ENCODE measurements around the gene DUSP2. TPM values are rescaled to one million over a fixed set of nuclear protein-coding genes. Genes with fewer than 3 reads are reported as not detected.
"Not testable (repeated sequence)": the region's sequence is repeated elsewhere in the genome, so short reads cannot be mapped to it uniquely, and the experiment has no call there.

Gene DUSP2
- total RNA-seq, 2 donors from 2014 or later, result 3.5 to 3.8 TPM

DNA sequence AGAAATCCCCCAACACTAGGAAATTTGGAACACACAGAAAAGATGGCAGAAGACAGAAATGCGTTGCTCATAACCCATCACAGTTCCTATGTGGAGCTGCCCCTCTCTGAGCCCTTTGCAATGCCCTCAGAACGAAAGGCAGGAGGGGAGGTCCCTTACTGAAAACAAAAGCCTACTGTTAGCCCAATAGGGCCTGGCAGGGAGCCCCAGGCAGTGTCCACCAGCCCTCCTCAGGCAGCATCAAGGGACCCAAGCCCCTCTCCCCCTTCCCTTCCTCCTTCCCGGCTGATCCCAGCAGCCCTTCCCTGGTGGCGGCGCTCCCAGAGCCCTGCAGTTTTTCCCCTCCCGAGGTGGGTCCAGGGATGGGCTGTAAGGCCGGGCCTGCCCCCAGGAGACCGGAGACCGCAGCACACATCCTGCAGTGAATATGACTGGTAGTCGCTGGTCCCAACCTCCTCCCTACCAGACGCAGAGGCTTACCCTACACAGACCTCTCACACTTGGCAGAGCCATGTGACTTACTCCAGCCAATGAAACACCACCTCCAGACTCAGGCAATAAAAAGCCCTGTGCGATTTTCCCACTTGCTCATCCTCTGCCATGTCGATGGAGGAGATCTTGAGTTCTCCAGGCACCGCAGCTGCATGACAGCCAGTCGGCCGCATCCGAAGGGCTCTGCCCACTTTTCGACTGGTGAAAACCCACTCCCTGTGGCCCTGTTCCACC lies 19.4 kb upstream of the DUSP2 start:
- peak; percentile 38 for DNase-seq (ENCODE audit: low spot score)
- intact Hi-C loops (cut with DNase I), result no loop called here

DNA sequence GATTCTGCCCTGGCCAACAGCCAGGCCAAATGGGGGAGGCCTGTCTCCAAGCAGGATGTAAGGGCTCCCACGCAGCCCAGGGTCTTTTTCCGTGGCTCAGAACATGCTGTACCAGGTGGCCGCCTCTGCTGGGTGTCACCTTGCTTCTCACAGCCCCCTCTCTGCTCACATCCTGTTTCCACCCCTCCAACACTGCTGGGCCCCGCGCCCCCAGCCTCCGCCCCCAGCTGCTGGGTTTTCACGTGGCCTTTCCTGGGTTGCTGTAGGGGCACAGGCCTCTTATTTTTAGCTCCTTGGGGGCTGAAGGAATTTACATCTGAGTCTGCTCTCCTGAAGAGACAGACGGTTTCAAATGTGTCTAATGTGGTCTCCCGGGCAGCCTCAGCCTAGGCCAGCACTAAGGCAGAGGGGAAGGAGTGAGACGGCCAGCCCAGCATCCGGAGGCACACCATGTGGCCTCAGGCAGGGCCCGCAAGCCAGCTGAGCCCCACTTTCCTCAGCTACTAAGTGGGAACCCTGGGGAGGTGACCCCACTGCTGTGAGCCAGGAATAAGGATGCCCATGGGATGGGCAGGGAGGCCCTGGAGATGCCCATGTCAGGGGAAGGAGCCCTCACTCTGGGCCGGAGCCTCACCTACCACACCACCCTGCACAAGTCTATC lies 18.7 kb upstream of the DUSP2 start:
- intact Hi-C loops (cut with DNase I), result no loop called here
- peak; percentile 76 for DNase-seq (ENCODE audit: low spot score)

DNA sequence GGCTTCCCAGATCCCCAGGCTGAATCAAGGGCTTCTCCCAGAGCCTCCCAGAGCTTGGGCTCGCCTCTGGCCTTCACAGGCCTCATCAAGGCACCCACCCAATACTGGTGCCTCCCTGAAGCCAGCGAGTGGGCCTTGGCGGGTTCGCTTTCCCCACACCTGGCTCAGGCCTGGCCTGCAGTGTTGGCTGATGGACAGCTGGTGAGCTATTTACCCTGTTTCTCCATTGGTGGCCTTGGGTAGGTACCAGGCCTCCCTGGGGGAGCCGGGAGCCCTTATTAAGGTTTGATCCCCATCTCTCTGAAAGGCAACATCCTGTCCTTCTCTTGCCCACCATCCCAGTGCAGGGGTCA lies 18.2 kb upstream of the DUSP2 start:
- intact Hi-C loops (cut with DNase I), result no loop called here
- peak; percentile 37 for DNase-seq (ENCODE audit: low spot score)

DNA sequence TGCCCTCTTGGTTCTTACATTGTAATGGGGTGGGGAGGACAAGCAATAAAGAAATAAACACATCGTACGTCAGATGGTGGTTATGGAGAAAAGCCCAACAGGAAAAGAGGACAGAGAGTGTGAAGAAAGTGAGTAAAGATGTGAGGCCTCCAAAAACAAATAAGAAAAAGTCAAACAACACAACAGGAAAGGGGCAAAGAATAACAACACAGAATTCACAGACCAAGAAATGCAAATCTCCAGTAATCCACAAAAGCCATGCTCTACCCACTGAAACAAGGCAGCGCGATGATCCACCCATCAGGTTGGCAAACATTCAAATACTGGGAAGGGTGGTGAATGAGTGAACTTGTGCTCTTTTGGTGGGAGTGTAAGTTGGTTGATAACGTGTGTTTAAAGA lies 16.7 kb upstream of the DUSP2 start:
- intact Hi-C loops (cut with DNase I), result no loop called here
- DNase-seq (ENCODE audit: low spot score), result no peak

DNA sequence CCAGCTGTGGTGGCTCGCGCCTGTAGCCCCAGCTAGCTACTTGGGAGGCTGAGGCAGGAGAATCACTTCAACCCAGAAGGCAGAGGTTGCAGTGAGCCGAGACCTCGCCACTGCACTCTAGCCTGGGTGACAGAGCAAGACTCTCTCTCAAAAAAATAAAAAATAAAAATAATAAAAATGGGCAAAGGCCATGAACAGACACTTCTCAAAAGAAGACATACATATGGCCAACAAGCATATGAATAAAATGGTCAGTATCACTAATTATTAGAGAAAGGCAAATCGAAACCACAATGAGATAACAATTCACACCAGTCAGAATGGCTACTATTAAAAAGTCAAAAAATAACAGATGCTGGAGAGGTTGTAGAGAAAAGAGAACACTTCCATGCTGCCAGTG lies 15.1 kb upstream of the DUSP2 start:
- DNase-seq (ENCODE audit: low spot score); intact Hi-C loops (cut with DNase I): not testable (repeated sequence)

DNA sequence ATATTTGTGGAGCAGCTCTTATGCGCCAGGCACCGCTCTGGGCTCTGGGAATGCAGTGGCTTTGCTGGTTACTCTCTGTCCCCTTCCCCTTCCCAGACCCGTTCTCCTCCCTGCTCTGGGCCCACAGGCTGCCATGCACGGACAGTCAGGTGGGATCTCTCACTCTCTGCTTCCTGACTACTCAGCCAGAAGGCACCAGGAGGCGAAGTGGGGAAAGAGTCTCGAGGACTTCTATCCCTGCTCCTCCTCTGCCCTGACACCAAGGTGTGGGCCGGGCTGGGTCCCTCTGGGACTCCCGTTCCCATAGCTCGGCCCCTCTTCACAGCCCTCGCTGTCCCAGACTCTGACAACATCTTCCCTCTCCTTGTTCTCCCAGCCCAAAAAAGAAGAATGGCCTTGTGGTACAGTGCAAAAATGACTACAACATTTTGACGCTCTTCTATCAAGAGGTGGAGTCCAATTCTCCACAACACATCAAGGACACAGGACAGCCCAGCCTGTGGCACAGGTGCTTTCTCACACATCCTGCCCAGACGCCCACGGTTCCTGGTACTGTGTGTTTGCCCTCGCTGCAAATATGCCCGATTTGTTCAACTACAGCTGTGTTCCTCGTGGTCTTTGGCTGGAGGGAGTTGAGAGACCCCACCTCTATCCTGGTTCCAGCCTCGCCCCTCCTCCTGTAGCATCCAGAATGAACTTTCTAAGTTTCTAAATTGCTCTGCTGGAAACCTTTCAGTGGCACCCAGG lies 14.0 kb upstream of the DUSP2 start:
- intact Hi-C loops (cut with DNase I), result no loop called here
- peak; percentile 67 for DNase-seq (ENCODE audit: low spot score)

DNA sequence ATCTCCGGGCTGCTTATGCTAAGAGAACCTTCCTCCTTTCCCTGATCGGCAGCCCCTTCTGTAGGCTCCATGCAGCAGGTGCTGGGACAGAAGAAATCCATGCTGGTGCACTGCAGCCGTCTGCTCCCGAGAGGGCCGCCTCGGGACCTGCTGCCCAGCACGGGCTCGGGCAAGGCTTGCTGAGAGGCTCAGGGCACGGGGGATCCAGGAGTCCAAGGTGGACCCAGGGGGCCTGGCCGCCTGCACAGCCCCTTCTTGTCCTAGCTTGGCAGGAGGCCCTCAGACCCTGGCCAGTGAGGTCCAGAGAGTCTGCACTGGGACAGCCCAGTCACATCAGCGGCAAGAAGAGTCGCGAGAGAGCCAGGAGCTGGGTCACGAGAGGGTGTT lies 13.3 kb upstream of the DUSP2 start:
- intact Hi-C loops (cut with DNase I), result no loop called here
- peak; percentile 79 for DNase-seq (ENCODE audit: low spot score)

DNA sequence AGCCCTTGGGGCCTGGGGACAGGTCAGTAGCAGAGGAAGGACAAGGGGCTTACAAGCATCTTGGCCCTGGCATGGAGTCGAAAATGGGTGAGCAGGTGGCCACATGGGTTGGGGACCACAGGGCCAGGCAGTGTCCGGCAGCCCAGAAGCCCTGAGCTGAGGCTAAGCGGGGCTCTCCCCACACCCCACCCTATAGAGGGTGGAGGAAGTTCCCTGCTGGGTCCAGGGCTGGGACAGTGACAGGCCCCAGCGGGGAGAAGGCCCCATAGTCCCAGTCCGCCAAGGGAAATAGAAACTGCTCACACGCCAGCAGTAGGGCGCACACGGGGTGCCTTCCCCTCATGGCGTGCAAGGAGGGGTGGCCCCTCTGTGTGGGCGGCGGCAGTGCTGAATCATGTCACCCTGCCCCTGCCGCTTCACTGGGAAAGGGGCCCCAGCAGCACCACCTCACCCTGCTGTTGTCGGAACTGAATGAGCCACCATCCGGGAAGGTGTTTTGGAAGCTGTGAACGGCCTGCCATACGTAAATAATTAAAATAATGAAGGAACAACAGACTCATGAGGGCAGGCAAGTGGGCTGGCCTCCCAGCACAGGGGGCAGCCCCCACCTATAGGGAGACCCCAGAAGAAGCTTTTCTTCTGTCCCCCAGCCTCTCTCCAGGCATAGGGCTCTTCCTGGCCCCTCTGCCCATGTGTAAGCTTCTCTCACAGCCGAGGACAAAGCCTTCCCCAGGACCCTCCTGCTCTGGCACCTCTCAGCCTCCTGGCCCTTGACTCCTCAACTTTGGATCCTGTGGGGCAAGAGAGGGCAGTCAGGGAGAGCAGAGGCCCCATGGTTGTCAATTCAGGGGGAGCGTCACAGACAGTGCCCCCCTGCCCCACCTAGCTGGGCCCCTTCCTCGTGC lies 12.7 kb upstream of the DUSP2 start:
- DNase-seq (ENCODE audit: low spot score), result peak; percentile 69

DNA sequence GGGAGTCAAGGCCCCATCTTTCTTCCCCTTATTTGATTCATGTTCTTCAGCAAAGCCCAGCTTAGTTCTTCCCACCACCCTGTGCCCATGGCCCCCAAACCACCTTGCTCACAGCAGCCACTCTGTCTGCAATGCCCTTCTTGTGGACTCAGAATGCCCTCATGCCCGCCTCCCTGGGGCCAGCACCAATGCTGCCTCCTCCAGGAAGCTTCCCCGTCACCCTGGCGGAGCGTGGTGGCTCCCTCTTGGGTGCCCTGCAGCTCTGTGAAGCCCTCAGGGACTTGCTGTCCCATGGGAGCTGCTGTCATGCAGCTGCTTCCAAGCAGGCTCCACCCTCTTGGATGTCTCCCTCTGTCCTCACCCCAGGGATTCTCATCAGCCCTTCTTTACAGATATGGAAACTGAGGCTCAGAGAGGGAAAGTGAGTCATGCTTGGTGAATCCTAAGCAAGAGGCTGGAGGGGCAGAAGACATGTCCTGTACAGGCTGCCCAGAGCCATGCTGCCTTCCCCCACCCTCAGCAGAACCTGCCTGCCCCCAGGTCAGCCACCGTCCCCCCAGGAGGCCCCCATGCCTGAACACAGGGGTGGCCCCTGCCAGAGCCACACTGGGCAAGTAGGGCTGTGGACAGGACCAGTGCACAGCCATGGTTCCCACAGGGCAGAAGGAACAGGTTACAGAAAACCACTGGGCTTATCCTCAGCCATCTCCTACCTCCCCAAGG lies 11.8 kb upstream of the DUSP2 start:
- DNase-seq (ENCODE audit: low spot score), result peak; percentile 45
- intact Hi-C loops (cut with DNase I), result no loop called here

More for the DNA sequence above, 12.7 kb upstream of the DUSP2 start:
- intact Hi-C loops (cut with DNase I), result no loop called here

DNA sequence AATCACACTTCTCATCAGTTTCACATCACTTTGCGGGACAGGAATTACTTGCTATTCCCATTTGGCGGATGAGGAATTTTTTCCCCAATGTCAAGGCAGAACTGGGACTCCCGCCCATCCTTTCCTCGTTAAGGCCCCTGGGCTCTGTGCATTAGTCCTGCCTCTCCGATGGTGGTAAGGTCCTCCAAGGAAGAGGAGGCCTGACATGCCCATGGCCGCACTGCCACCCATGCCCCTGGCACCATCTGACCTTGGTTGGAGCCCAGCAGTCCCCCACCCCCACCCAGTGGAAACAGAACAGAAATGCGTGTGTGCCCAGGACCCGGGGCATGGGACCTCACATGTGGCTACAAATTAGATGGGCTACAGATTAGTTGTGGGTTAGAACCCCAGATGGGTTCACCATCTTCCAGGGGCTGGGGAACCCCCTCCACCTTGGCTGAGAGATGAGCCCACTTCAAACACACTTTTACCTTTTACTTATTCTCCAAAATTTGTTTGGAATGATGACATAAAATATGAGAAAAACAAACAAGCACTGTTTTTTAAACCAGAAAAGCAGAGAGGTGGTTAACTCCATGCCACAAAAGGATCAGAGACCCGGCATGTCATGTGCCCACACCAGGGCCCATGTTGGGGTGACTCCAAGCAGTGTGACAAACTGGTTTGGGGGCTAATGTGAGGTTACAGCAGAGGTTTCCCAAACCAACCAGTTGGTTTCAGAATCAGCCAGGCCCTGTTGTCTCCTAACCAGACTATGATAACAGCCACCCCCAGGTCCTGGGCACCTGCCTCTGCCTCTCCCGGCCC lies 11.0 kb upstream of the DUSP2 start:
- intact Hi-C loops (cut with DNase I), result no loop called here
- DNase-seq (ENCODE audit: low spot score), result peak; percentile 41

DNA sequence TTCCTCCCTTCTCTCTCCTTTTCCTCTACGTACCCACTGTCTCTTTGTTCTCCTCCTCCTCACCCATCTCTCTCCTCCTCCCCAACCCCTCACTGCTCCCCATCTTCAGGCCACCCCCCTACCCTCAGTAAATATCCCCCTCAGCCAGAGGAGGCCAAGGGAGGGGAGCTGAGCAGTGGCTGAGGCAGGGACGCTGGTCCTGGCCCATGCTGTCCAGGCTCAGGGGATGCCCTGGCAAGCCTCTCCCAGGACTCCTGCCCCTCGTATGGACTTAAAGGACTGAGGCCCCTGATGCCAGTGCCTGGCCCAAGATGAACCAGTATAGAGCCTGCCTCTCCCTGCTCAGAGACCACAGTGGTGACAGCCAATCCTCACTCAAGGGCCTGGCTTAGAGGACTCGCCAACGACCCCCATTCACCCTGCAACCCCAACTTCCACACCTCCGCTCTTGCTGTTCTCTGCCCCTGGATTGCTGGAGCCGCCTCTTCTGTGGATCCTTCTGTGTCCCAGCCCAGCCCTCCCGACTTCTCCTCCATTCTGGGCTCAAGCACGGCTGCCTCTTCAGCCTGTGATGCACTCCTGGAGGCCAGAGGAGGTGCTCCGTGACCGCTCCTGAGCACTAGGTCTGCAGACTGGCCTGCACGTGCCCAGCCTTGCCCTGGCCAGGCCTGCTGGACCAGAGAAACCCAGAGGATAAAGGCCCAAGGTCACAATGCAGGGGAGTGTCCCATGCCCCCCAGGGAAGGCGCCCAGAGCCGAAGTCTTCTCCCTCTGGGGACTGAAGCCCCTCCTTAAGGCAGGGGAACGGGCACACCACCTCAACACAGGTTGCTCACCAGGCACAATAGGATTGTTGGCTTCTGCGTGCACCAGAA lies 9.5 kb upstream of the DUSP2 start:
- intact Hi-C loops (cut with DNase I), result no loop called here
- DNase-seq (ENCODE audit: low spot score), result peak; percentile 61

DNA sequence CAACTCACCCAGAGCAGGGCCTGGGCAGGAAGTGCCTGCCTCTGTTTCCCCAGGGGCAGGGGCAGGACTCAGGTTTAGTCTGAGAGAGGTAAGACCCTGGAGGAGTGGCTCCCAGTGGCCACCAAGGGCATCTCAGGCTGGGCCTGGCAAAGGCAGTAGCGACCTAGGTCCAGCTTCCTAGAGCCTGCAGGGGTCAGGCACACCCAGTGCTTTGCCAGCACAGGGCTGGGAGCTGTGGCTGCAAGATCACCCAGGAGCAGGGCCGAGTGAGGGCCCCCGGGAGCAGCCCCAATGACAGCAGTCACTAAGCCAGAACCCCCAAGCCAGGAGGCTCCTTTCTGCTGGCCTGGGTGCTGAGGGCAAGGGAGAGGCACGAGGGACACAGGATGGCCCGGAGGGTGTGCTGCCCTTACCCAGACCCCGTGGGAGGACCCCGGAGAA lies 8.8 kb upstream of the DUSP2 start:
- intact Hi-C loops (cut with DNase I), result no loop called here
- peak; percentile 72 for DNase-seq (ENCODE audit: low spot score)

DNA sequence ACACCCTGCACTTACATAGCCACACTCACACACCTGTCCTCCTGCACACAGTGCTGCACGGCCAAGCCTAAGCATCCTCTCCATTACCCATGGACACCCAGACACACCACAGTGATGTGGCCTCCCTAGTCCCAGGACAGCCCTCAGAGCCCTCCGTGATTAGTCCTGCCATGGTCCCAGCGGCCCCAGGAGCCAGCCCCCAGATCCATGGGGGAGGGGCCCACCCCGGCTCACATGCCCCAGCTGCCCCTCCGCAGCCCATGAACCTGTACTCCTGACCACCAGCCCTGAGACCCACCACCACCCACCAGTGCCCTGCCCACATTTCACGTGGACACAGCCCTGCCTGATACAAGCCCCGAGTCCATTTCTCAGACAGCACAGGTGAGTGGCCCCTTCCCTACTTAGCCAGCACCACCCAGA lies 8.1 kb upstream of the DUSP2 start:
- intact Hi-C loops (cut with DNase I), result no loop called here
- peak; percentile 69 for DNase-seq (ENCODE audit: low spot score)

DNA sequence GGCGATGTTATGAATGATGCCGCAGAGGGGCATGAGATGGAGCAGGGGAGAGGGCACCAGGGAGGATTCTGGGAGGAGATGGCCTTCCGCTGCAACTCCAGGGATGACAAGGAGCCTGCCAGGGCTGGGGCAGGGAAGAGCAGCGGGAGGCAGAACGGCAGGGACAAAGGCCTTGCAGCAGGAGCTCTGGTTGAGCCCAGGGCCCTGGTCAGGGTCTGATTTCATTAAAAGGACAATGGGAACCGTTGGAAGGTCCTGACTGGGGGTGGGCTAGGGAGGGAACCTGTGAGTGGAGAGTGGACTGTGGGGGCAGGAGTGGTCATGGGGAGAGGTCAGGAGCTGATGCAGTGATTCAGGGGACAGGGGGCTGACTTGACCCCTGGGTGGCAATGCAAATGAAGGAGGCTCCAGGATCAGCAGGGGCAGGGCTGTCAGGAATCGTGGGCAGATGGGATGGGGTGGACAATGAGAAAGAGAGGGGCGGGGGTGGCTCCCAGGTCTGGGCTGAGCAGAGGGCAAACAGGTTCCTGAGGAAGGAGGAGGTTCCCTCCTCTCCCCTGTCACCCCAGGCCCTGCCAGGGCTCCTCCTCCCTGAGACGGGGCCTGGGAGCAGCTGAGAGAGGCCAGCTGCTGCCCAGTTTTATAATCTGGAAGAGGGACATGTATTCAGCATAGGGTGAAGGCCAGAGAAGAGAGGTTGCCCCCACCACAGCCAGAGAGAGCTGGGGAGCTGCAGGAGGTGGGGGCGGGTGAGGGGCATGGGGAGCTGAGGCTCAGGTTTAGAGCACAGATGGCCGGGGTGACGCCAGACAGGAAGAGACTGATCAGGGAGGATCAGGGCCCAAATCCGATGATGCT lies 7.3 kb upstream of the DUSP2 start:
- intact Hi-C loops (cut with DNase I), result no loop called here
- peak; percentile 48 for DNase-seq (ENCODE audit: low spot score)

DNA sequence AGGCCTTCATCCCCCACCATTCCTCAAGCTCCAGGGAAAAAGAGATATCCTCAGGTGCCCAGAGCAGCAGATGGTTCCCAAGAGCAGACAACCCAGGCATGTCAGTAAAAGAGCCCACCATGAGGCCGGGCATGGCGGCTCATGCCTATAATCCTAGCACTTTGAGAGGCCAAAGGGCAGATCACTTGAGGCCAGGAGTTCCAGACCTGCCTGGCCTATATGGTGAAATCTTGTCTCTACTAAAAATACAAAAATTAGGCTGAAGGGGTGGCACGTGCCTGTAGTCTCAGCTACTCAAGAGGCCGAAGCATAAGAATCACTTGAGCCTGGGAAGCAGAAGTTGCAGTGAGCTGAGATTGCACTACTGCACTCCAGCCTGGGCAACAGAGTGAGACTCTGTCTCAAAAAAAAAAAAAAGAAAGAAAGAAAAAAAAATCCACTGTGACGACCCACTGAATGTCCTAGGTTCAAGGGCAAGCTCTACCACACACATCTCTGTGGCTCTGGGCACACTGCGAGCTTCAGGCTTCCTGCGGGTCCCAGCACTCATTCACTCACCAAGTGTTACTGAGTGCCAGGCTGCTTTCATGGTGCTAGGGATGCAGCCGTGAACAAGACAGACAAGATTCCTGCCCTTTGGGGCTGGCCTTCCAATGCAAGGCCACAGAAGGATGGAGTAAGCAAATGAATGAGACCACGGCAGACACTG lies 6.5 kb upstream of the DUSP2 start:
- intact Hi-C loops (cut with DNase I), result no loop called here
- no peak for DNase-seq (ENCODE audit: low spot score)

All from posterior vena cava (tissue), 2 donors.